ENCODE measurements around the gene JPT1. TPM values are rescaled to one million over a fixed set of nuclear protein-coding genes. Genes with fewer than 3 reads are reported as not detected.

The JPT1 gene
- total and polyA plus RNA-seq, 2 donors (not counting 3 experiments of a cell fraction or from before 2014, with no cell fraction given) = 212 to 352 TPM

- Histone ChIP-seq H3K27ac (ENCODE audit: insufficient read depth, low read depth, low read length) (no peak overlapping the region), H4K20me1 (replicated peaks; ENCODE audit: control insufficient read depth, extremely low read depth, insufficient read depth, low read length) (peaks cover 5% of the 10 kb centered on the region), H3K36me3 (ENCODE audit: control insufficient read depth in 2 of 2, extremely low read depth in 1 of 2, insufficient read depth in 2 of 2, low read length in 2 of 2) (peaks cover 14 to 25% of the 10 kb centered on the region in 2 experiments), H3K4me2 (ENCODE audit: insufficient read depth, low read length) (no peak overlapping the region), H3K4me1 (ENCODE audit: control insufficient read depth, extremely low read depth, insufficient read depth, low read length) (peaks cover 10% of the 10 kb centered on the region), H3K27me3 (ENCODE audit: control insufficient read depth in 2 of 2, insufficient read depth in 2 of 2, low read length in 2 of 2) (no peaks in the 10 kb centered on the region), H3K9ac (replicated peaks; ENCODE audit: extremely low read depth, insufficient read depth, low read length) (no peak overlapping the region), H3K4me3 (replicated peaks in 1 of 3; ENCODE audit: insufficient read depth in 1 of 3, low read depth in 1 of 3, low read length in 3 of 3) (no peak overlapping the region), H3K9me3 (replicated peaks; ENCODE audit: control insufficient read depth, insufficient read depth, low read length) (no peaks in the 10 kb centered on the region), H2AFZ (ENCODE audit: low read depth, low read length) (no peak overlapping the region), H3K79me2 (ENCODE audit: control insufficient read depth, insufficient read depth, low read length) (peaks cover 67% of the 10 kb centered on the region), H3K9me1 (replicated peaks; ENCODE audit: control insufficient read depth, extremely low read depth, insufficient read depth, low read length) (no peaks in the 10 kb centered on the region)
- TF ChIP-seq FOS (IDR thresholded peaks at IDR 0.05; ENCODE audit: borderline replicate concordance, insufficient read depth, low read length) = no peak
- no peak for TF ChIP-seq POLR2A (IDR thresholded peaks at IDR 0.05; ENCODE audit: low read depth, low read length)
- no peak for TF ChIP-seq JUN (IDR thresholded peaks at IDR 0.05; ENCODE audit: borderline replicate concordance, insufficient read depth, insufficient read length, low read depth)
- no peak for TF ChIP-seq CTCF (IDR thresholded peaks at IDR 0.05; ENCODE audit: extremely low read depth in 1 of 2, insufficient read depth in 1 of 2, low read depth in 1 of 2, low read length in 2 of 2)
- TF ChIP-seq MAX (IDR thresholded peaks at IDR 0.05; ENCODE audit: insufficient read depth, insufficient read length) = no peak
- TF ChIP-seq EZH2 (IDR thresholded peaks at IDR 0.05; ENCODE audit: borderline replicate concordance, low read depth, low read length, severe bottlenecking) = no peak
- no peak for TF ChIP-seq POLR2AphosphoS5 (IDR thresholded peaks at IDR 0.05; ENCODE audit: insufficient read depth, low read depth, low read length)
- TF ChIP-seq GATA2 (IDR thresholded peaks at IDR 0.05; ENCODE audit: insufficient read depth, insufficient read length, low read depth, low read length) = no peak
- no peak for TF ChIP-seq MYC (IDR thresholded peaks at IDR 0.05; ENCODE audit: low read depth, low read length)
- FAIRE-seq (no peak), DNase-seq (ENCODE audit: low read depth, low spot score) (no peak)
- POLR2A ChIA-PET = no interaction called here
- intact Hi-C loops (cut with micrococcal nuclease) (no loop called here), dilution Hi-C loops (cut with MboI; ENCODE audit: extremely low pct_ligation_motif_present, low sequenced_read_pairs) (no loop called here)
- no TSS peak for BruUV-seq (replicated peaks)
- CTCF ChIA-PET = no interaction called here
Measured at GRCh38 chr17:75178453-75178852, 24.1 kb upstream of the JPT1 start.
